Measurements from ENCODE around the gene MYB. TPM values are rescaled to one million over a fixed set of nuclear protein-coding genes. Genes with fewer than 3 reads are reported as not detected.
"Not testable (repeated sequence)": the region's sequence is repeated elsewhere in the genome, so short reads cannot be mapped to it uniquely, and the experiment has no call there.

MYB gene
- total RNA-seq (1 to 10 TPM; 2.2 to 3.9 TPM), polyA plus RNA-seq (ENCODE audit: insufficient read length in 2 of 2) (1 to 10 TPM; 2.0 to 2.5 TPM)
- long read RNA-seq, donor 1, partial matches to known transcripts, result 0 of 1 reads
- long read RNA-seq, donor 1, other reads (novel, unspliced or antisense), result 0 of 1 reads
- long read RNA-seq, donor 2, result 0 reads
- long read RNA-seq, donor 3, result 0 reads
- long read RNA-seq, donor 4, result 0 reads

GRCh38 chr6:135180542-135181332 is at the start of gene MYB:
TSS of gene MYB (plus strand) at chr6:135181308. CDS start at chr6:135181514, 206 bp downstream.
- H3K36me3 ChIP-seq (ENCODE audit: control insufficient read depth, insufficient read depth, low read length), result no peaks in the 10 kb centered on the region
- DNase-seq (ENCODE audit: low read depth in 4 of 6, low spot score in 6 of 6), result peak in 2 of 6 donors; percentile 83 to 85
- H3K4me3 ChIP-seq (ENCODE audit: low read depth, low read length), result peak within 1 kb of the TSS; percentile 55
- H3K27ac ChIP-seq (ENCODE audit: low read depth, low read length), result no peak within 1 kb of the TSS
- WGBS (ENCODE audit: insufficient coverage), result 0% methylated on average over 63 of the region's 75 CpGs
- peaks cover 28% of the 10 kb centered on the region for H3K4me1 ChIP-seq (ENCODE audit: control insufficient read depth, insufficient read depth, low read length)
- peaks cover 25% of the 10 kb centered on the region for H3K27me3 ChIP-seq (ENCODE audit: control insufficient read depth, insufficient read depth, low read length)
- no peaks in the 10 kb centered on the region for H3K9me3 ChIP-seq (ENCODE audit: control insufficient read depth, insufficient read depth, low read length)

GRCh38 chr6:135132776-135133175 is 48.3 kb upstream of the MYB start:
- H3K36me3 ChIP-seq (ENCODE audit: control insufficient read depth, insufficient read depth, low read length), result no peaks in the 10 kb centered on the region
- DNase-seq (ENCODE audit: low read depth in 4 of 6, low spot score in 6 of 6), result no peak
- H3K4me3 ChIP-seq (ENCODE audit: low read depth, low read length), result no peak overlapping the region
- H3K9me3 ChIP-seq (ENCODE audit: control insufficient read depth, insufficient read depth, low read length), result no peaks in the 10 kb centered on the region
- H3K27me3 ChIP-seq (ENCODE audit: control insufficient read depth, insufficient read depth, low read length), result no peaks in the 10 kb centered on the region
- no peaks in the 10 kb centered on the region for H3K4me1 ChIP-seq (ENCODE audit: control insufficient read depth, insufficient read depth, low read length)
- H3K27ac ChIP-seq (ENCODE audit: low read depth, low read length), result no peak overlapping the region
- WGBS (ENCODE audit: insufficient coverage), result 100% methylated on average over 2 of the region's 2 CpGs

GRCh38 chr6:135135835-135136234 is 45.3 kb upstream of the MYB start:
- no peak overlapping the region for H3K4me3 ChIP-seq (ENCODE audit: low read depth, low read length)
- H3K9me3 ChIP-seq (ENCODE audit: control insufficient read depth, insufficient read depth, low read length), result no peaks in the 10 kb centered on the region
- no peaks in the 10 kb centered on the region for H3K36me3 ChIP-seq (ENCODE audit: control insufficient read depth, insufficient read depth, low read length)
- no peak for DNase-seq (ENCODE audit: low read depth in 4 of 6, low spot score in 6 of 6)
- WGBS (ENCODE audit: insufficient coverage), result 96% methylated on average over 2 of the region's 4 CpGs
- no peaks in the 10 kb centered on the region for H3K27me3 ChIP-seq (ENCODE audit: control insufficient read depth, insufficient read depth, low read length)
- no peaks in the 10 kb centered on the region for H3K4me1 ChIP-seq (ENCODE audit: control insufficient read depth, insufficient read depth, low read length)
- no peak overlapping the region for H3K27ac ChIP-seq (ENCODE audit: low read depth, low read length)

- Histone ChIP-seq H3K4me1 (ENCODE audit: control insufficient read depth, insufficient read depth, low read length) (no peaks in the 10 kb centered on the region), H3K4me3 (ENCODE audit: low read depth, low read length) (no peak overlapping the region), H3K9me3 (ENCODE audit: control insufficient read depth, insufficient read depth, low read length) (no peaks in the 10 kb centered on the region), H3K27me3 (ENCODE audit: control insufficient read depth, insufficient read depth, low read length) (no peaks in the 10 kb centered on the region), H3K27ac (ENCODE audit: low read depth, low read length) (no peak overlapping the region), H3K36me3 (ENCODE audit: control insufficient read depth, insufficient read depth, low read length) (no peaks in the 10 kb centered on the region)
- WGBS (ENCODE audit: insufficient coverage), result no CpG with 5 or more reads among the region's 1 CpG
- DNase-seq (ENCODE audit: low read depth in 4 of 6, low spot score in 6 of 6), result no peak
Observed at GRCh38 chr6:135137826-135138225, 43.3 kb upstream of the MYB start.

GRCh38 chr6:135141182-135141581 is 39.9 kb upstream of the MYB start:
- 75% methylated on average over 3 of the region's 4 CpGs for WGBS (ENCODE audit: insufficient coverage)
- DNase-seq (ENCODE audit: low read depth in 4 of 6, low spot score in 6 of 6), result no peak
- H3K4me1 ChIP-seq (ENCODE audit: control insufficient read depth, insufficient read depth, low read length), result no peaks in the 10 kb centered on the region
- no peaks in the 10 kb centered on the region for H3K9me3 ChIP-seq (ENCODE audit: control insufficient read depth, insufficient read depth, low read length)
- no peak overlapping the region for H3K27ac ChIP-seq (ENCODE audit: low read depth, low read length)
- no peaks in the 10 kb centered on the region for H3K27me3 ChIP-seq (ENCODE audit: control insufficient read depth, insufficient read depth, low read length)
- H3K4me3 ChIP-seq (ENCODE audit: low read depth, low read length), result no peak overlapping the region
- H3K36me3 ChIP-seq (ENCODE audit: control insufficient read depth, insufficient read depth, low read length), result no peaks in the 10 kb centered on the region

GRCh38 chr6:135141728-135142127 is 39.4 kb upstream of the MYB start:
- DNase-seq (ENCODE audit: low read depth in 4 of 6, low spot score in 6 of 6), result no peak
- Histone ChIP-seq H3K4me3 (ENCODE audit: low read depth, low read length) (no peak overlapping the region), H3K27ac (ENCODE audit: low read depth, low read length) (no peak overlapping the region), H3K36me3 (ENCODE audit: control insufficient read depth, insufficient read depth, low read length) (no peaks in the 10 kb centered on the region), H3K27me3 (ENCODE audit: control insufficient read depth, insufficient read depth, low read length) (no peaks in the 10 kb centered on the region), H3K4me1 (ENCODE audit: control insufficient read depth, insufficient read depth, low read length) (no peaks in the 10 kb centered on the region), H3K9me3 (ENCODE audit: control insufficient read depth, insufficient read depth, low read length) (no peaks in the 10 kb centered on the region)

- H3K4me3 ChIP-seq (ENCODE audit: low read depth, low read length); H3K27me3 ChIP-seq (ENCODE audit: control insufficient read depth, insufficient read depth, low read length); H3K4me1 ChIP-seq (ENCODE audit: control insufficient read depth, insufficient read depth, low read length); H3K36me3 ChIP-seq (ENCODE audit: control insufficient read depth, insufficient read depth, low read length); DNase-seq (ENCODE audit: low read depth in 4 of 6, low spot score in 6 of 6); H3K27ac ChIP-seq (ENCODE audit: low read depth, low read length); H3K9me3 ChIP-seq (ENCODE audit: control insufficient read depth, insufficient read depth, low read length): not testable (repeated sequence)
- WGBS (ENCODE audit: insufficient coverage), result no CpG with 5 or more reads among the region's 1 CpG
Observed at GRCh38 chr6:135142232-135142631, 38.9 kb upstream of the MYB start.

- Histone ChIP-seq H3K36me3 (ENCODE audit: control insufficient read depth, insufficient read depth, low read length) (no peaks in the 10 kb centered on the region), H3K9me3 (ENCODE audit: control insufficient read depth, insufficient read depth, low read length) (no peaks in the 10 kb centered on the region), H3K27me3 (ENCODE audit: control insufficient read depth, insufficient read depth, low read length) (no peaks in the 10 kb centered on the region), H3K4me1 (ENCODE audit: control insufficient read depth, insufficient read depth, low read length) (no peaks in the 10 kb centered on the region), H3K4me3 (ENCODE audit: low read depth, low read length) (no peak overlapping the region), H3K27ac (ENCODE audit: low read depth, low read length) (no peak overlapping the region)
- no peak for DNase-seq (ENCODE audit: low read depth in 4 of 6, low spot score in 6 of 6)
- no CpG with 5 or more reads among the region's 4 CpGs for WGBS (ENCODE audit: insufficient coverage)
Observed at GRCh38 chr6:135144673-135145062, 36.4 kb upstream of the MYB start.

- Histone ChIP-seq H3K4me3 (ENCODE audit: low read depth, low read length) (no peak overlapping the region), H3K36me3 (ENCODE audit: control insufficient read depth, insufficient read depth, low read length) (no peaks in the 10 kb centered on the region), H3K27me3 (ENCODE audit: control insufficient read depth, insufficient read depth, low read length) (no peaks in the 10 kb centered on the region), H3K27ac (ENCODE audit: low read depth, low read length) (no peak overlapping the region), H3K9me3 (ENCODE audit: control insufficient read depth, insufficient read depth, low read length) (no peaks in the 10 kb centered on the region), H3K4me1 (ENCODE audit: control insufficient read depth, insufficient read depth, low read length) (no peaks in the 10 kb centered on the region)
- peak in 2 of 6 donors; percentile 7 to 56 for DNase-seq (ENCODE audit: low read depth in 4 of 6, low spot score in 6 of 6)
- WGBS (ENCODE audit: insufficient coverage), result 78% methylated on average over 2 of the region's 2 CpGs
Observed at GRCh38 chr6:135145063-135145800, 35.9 kb upstream of the MYB start.

All from spinal cord (tissue), 10 donors.